Smooth muscle cell (in vitro differentiated cells): ENCODE results near the gene TPD52L2. TPM values are rescaled to one million over a fixed set of nuclear protein-coding genes. Genes with fewer than 3 reads are reported as not detected.

Source experiments
- DNase-seq: peaks from one replicate; lab custom pipeline; 2025; ENCODE audit not compliant: unreplicated experiment; lab: John Stamatoyannopoulos, UW
- H2AFZ ChIP-seq: fragments of 200-600 bp; sonication (generic); 2 replicates; pipeline ENCODE4 v1.6.0; 2016; ENCODE audit warnings: antibody characterized with exemption, low read depth, mild to moderate bottlenecking
- H3F3A ChIP-seq: fragments of 200-600 bp; sonication (generic); 2 replicates; pipeline ENCODE4 v1.6.0; 2017; ENCODE audit warnings: antibody characterized with exemption, low read depth
- H3K27ac ChIP-seq: fragments of 200-600 bp; sonication (generic); 2 replicates; pipeline ENCODE4 v1.5.1; 2016; ENCODE audit warnings: low read depth, mild to moderate bottlenecking
- H3K27me3 ChIP-seq: fragments of 200-600 bp; sonication (generic); 2 replicates; pipeline ENCODE4 v1.6.1; 2016; ENCODE audit warnings: low read depth, mild to moderate bottlenecking
- H3K36me3 ChIP-seq: fragments of 200-600 bp; sonication (generic); 2 replicates; pipeline ENCODE4 v1.5.1; 2016; ENCODE audit warnings: low read depth
- H3K4me1 ChIP-seq: fragments of 200-600 bp; sonication (generic); 2 replicates; pipeline ENCODE4 v1.5.1; 2016; ENCODE audit warnings: low read depth
- H3K4me2 ChIP-seq: fragments of 200-600 bp; sonication (generic); 2 replicates; pipeline ENCODE4 v1.6.0; 2016; ENCODE audit warnings: mild to moderate bottlenecking
- H3K4me3 ChIP-seq: fragments of 200-600 bp; sonication (generic); 2 replicates; pipeline ENCODE4 v1.5.1; 2016; ENCODE audit warnings: mild to moderate bottlenecking
- H3K79me2 ChIP-seq: fragments of 200-600 bp; sonication (generic); 2 replicates; pipeline ENCODE4 v1.6.0; 2016; ENCODE audit warnings: low read depth, mild to moderate bottlenecking
- H3K9ac ChIP-seq: fragments of 200-600 bp; sonication (generic); 2 replicates; pipeline ENCODE4 v1.6.0; 2016; ENCODE audit warnings: low read depth
- H3K9me3 ChIP-seq: fragments of 200-600 bp; sonication (generic); replicated peaks from 2 replicates; pipeline ENCODE4 v1.5.1; 2016; ENCODE audit warnings: low read depth
- H4K20me1 ChIP-seq: fragments of 200-600 bp; sonication (generic); 2 replicates; pipeline ENCODE4 v1.6.0; 2016; ENCODE audit warnings: low read depth
- WGBS: methylation state at CpG from one replicate; pipeline ENCODE4 v1.1.7; 2016; ENCODE audit warnings: low lambda C conversion rate; 5-methylcytosine and 5-hydroxymethylcytosine counted together
- polyA plus RNA-seq: library from polyadenylated mRNA; unstranded; fragments of >200 nt; fragmentation: Nextera tagmentation; extraction: Ambion mirVana; gene quantifications from 2 replicates; pipeline ENCODE4 v1.2.1, GENCODE V29; 2016
- total RNA-seq: library from RNA; depleted of rRNA; stranded (reverse); fragments of >200 nt; gene quantifications from 2 replicates; pipeline ENCODE4 v1.2.3, GENCODE V29; 2014
- TF ChIP-seq, protein P1 (sequence below): fragments of 200-600 bp; sonication (generic); IDR thresholded peaks from 2 replicates; pipeline ENCODE4 v1.5.1; 2017; ENCODE audit warnings: borderline replicate concordance, mild to moderate bottlenecking, antibody characterized with exemption; ENCODE audit not compliant: insufficient read depth, poor library complexity, severe bottlenecking

TPD52L2 gene
- total and polyA plus RNA-seq, 2 experiments from 2014 or later: 74.4 to 93.8 TPM

GRCh38 chr20:63861981-63862901 lies 2.8 kb upstream of the TPD52L2 start:
- WGBS: 98% methylated on average over 83 of the region's 95 CpGs
- TF ChIP-seq, protein P1, sequence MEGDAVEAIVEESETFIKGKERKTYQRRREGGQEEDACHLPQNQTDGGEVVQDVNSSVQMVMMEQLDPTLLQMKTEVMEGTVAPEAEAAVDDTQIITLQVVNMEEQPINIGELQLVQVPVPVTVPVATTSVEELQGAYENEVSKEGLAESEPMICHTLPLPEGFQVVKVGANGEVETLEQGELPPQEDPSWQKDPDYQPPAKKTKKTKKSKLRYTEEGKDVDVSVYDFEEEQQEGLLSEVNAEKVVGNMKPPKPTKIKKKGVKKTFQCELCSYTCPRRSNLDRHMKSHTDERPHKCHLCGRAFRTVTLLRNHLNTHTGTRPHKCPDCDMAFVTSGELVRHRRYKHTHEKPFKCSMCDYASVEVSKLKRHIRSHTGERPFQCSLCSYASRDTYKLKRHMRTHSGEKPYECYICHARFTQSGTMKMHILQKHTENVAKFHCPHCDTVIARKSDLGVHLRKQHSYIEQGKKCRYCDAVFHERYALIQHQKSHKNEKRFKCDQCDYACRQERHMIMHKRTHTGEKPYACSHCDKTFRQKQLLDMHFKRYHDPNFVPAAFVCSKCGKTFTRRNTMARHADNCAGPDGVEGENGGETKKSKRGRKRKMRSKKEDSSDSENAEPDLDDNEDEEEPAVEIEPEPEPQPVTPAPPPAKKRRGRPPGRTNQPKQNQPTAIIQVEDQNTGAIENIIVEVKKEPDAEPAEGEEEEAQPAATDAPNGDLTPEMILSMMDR: no peak
- no peak overlapping the region for H3K27ac ChIP-seq
- no peak overlapping the region for H2AFZ ChIP-seq
- H3K4me3 ChIP-seq: no peak overlapping the region
- H3K27me3 ChIP-seq: no peaks in the 10 kb centered on the region
- DNase-seq: no peak
- peaks cover 19% of the 10 kb centered on the region for H3K4me1 ChIP-seq
- H3K79me2 ChIP-seq: peaks cover 18% of the 10 kb centered on the region
- no peak overlapping the region for H3K4me2 ChIP-seq
- H4K20me1 ChIP-seq: peaks cover 5% of the 10 kb centered on the region
- H3K36me3 ChIP-seq: no peaks in the 10 kb centered on the region
- H3K9ac ChIP-seq: no peak overlapping the region
- H3K9me3 ChIP-seq: no peaks in the 10 kb centered on the region
- H3F3A ChIP-seq: no peaks in the 10 kb centered on the region

GRCh38 chr20:63863021-63863797 lies 1.9 kb upstream of the TPD52L2 start:
- H3K27ac ChIP-seq: no peak overlapping the region
- TF ChIP-seq, protein P1: no peak

DNA sequence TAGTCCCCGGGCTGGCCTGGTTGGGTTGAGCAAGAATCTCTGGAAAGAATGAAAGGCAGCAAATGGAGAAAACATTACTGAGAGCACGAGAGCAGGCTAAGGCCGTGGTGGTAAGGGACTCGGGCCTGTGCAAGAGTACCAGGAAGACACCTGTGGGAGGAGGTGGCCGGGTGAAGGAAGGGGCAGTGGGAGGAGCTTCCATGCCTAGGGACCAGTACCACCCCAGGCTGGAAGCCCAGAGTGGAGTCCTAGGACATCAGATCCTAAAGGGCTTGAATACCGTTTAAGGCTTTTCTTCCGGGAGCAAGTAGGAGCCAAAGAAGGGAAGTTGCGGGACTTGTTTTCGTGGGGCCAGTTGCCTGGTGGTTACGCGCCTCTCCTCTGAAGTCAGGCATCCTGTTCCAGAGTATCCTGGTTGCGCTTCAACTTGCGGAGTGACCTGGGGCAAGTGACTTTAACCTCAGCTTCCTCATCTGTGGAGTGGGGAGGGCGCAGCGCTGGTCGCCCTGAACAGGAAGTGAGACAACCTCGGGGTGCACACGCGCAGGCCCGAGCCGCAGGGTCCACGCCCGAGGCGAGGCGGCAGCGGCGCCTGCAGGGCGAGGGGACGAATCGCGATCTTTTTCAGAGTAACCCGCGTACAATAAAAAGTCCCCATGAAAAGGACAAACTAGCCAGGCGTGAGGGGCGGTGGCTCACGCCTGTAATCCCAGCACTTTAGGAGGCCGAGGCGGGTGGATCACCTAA lies 1.1 kb upstream of the TPD52L2 start:
- Histone ChIP-seq H3K4me3 (peak overlapping the region; percentile 83), H3K79me2 (peaks cover 36% of the 10 kb centered on the region), H3K4me2 (peak overlapping the region; percentile 96), H3K9ac (peak overlapping the region; percentile 47), H3F3A (no peaks in the 10 kb centered on the region), H3K27ac (peak overlapping the region; percentile 49), H3K27me3 (no peaks in the 10 kb centered on the region), H3K9me3 (no peaks in the 10 kb centered on the region), H3K36me3 (no peaks in the 10 kb centered on the region), H2AFZ (peak overlapping the region; percentile 84), H3K4me1 (peaks cover 9% of the 10 kb centered on the region), H4K20me1 (peaks cover 22% of the 10 kb centered on the region)
- DNase-seq: peak; percentile 21
- TF ChIP-seq, protein P1: peak; percentile 63
- WGBS: 19% methylated on average over 38 of the region's 38 CpGs

More at GRCh38 chr20:63863021-63863797, 1.9 kb upstream of the TPD52L2 start:
- Histone ChIP-seq H3K36me3 (no peaks in the 10 kb centered on the region), H3K27me3 (no peaks in the 10 kb centered on the region), H3K4me1 (peaks cover 17% of the 10 kb centered on the region), H3K4me2 (peak overlapping the region; percentile 96), H3K9ac (no peak overlapping the region), H3K79me2 (peaks cover 28% of the 10 kb centered on the region), H3K4me3 (peak overlapping the region; percentile 83), H4K20me1 (peaks cover 15% of the 10 kb centered on the region), H3F3A (no peaks in the 10 kb centered on the region), H3K9me3 (no peaks in the 10 kb centered on the region), H2AFZ (no peak overlapping the region)
- no peak for DNase-seq
- WGBS: 99% methylated on average over 7 of the region's 18 CpGs
